ENCODE measurements around the gene TAX1BP1. TPM values are rescaled to one million over a fixed set of nuclear protein-coding genes. Genes with fewer than 3 reads are reported as not detected.

TAX1BP1 gene
- polyA plus RNA-seq, 1 donor (not counting 4 experiments of a cell fraction or from before 2014, with no cell fraction given) = 102 TPM

- no peak overlapping the region for H3K4me3 ChIP-seq (ENCODE audit: control insufficient read depth in 2 of 3, extremely low read depth in 1 of 3, insufficient read depth in 2 of 3, low read depth in 1 of 3, low read length in 3 of 3)
- H3K9me3 ChIP-seq (ENCODE audit: control insufficient read depth, low read depth, low read length) = no peaks in the 10 kb centered on the region
- H3K36me3 ChIP-seq (ENCODE audit: control insufficient read depth in 2 of 2, extremely low read depth in 1 of 2, insufficient read depth in 2 of 2, low read length in 2 of 2) = peaks cover 3 to 7% of the 10 kb centered on the region in 2 experiments
- H3K9me1 ChIP-seq (ENCODE audit: control insufficient read depth, extremely low read depth, insufficient read depth, low read length) = no peaks in the 10 kb centered on the region
- H3K4me1 ChIP-seq (ENCODE audit: control insufficient read depth, extremely low read depth, insufficient read depth, low read length) = peaks cover 5% of the 10 kb centered on the region
- no peaks in the 10 kb centered on the region for H3K27me3 ChIP-seq (ENCODE audit: control insufficient read depth, extremely low read depth, insufficient read depth, low read length)
- no peak for DNase-seq (ENCODE audit: low read depth, low spot score)
- H3K79me2 ChIP-seq (ENCODE audit: control insufficient read depth, insufficient read depth, low read length) = no peaks in the 10 kb centered on the region
- no peaks in the 10 kb centered on the region for H4K20me1 ChIP-seq (ENCODE audit: control insufficient read depth, extremely low read depth, insufficient read depth, low read length)
- H3K4me2 ChIP-seq (ENCODE audit: control insufficient read depth, extremely low read depth, insufficient read depth, low read depth, low read length) = no peak overlapping the region
- no peak for FAIRE-seq
- H3K27ac ChIP-seq (ENCODE audit: control insufficient read depth, insufficient read depth, low read length) = no peak overlapping the region
- no peak overlapping the region for H2AFZ ChIP-seq (ENCODE audit: control insufficient read depth, low read length)
- TF ChIP-seq CTCF (optimal IDR thresholded peaks at IDR 0.05 in 1 of 3, IDR thresholded peaks at IDR 0.05 in 1 of 3, conservative IDR thresholded peaks at IDR 0.05 in 1 of 3; ENCODE audit: extremely low read depth in 1 of 3, insufficient read depth in 2 of 3, low read length in 3 of 3) (no peak), EZH2 (IDR thresholded peaks at IDR 0.05; ENCODE audit: low read length) (no peak)
- no peak overlapping the region for H3K9ac ChIP-seq (ENCODE audit: control insufficient read depth, extremely low read depth, insufficient read depth, low read length)
- dilution Hi-C loops (cut with MboI; ENCODE audit: extremely low pct_ligation_motif_present, low sequenced_read_pairs) = no loop called here
Observed at GRCh38 chr7:27812706-27813105, 72.7 kb downstream of the TAX1BP1 start.

- no peaks in the 10 kb centered on the region for H3K9me1 ChIP-seq (ENCODE audit: control insufficient read depth, extremely low read depth, insufficient read depth, low read length)
- no peaks in the 10 kb centered on the region for H3K27me3 ChIP-seq (ENCODE audit: control insufficient read depth, extremely low read depth, insufficient read depth, low read length)
- H3K4me2 ChIP-seq (ENCODE audit: control insufficient read depth, extremely low read depth, insufficient read depth, low read depth, low read length) = no peak overlapping the region
- no peaks in the 10 kb centered on the region for H4K20me1 ChIP-seq (ENCODE audit: control insufficient read depth, extremely low read depth, insufficient read depth, low read length)
- dilution Hi-C loops (cut with MboI; ENCODE audit: extremely low pct_ligation_motif_present, low sequenced_read_pairs) = no loop called here
- H2AFZ ChIP-seq (ENCODE audit: control insufficient read depth, low read length) = no peak overlapping the region
- H3K27ac ChIP-seq (ENCODE audit: control insufficient read depth, insufficient read depth, low read length) = no peak overlapping the region
- DNase-seq (ENCODE audit: low read depth, low spot score) (no peak), FAIRE-seq (no peak)
- no peaks in the 10 kb centered on the region for H3K4me1 ChIP-seq (ENCODE audit: control insufficient read depth, extremely low read depth, insufficient read depth, low read length)
- no peaks in the 10 kb centered on the region for H3K79me2 ChIP-seq (ENCODE audit: control insufficient read depth, insufficient read depth, low read length)
- no peak overlapping the region for H3K9ac ChIP-seq (ENCODE audit: control insufficient read depth, extremely low read depth, insufficient read depth, low read length)
- TF ChIP-seq EZH2 (IDR thresholded peaks at IDR 0.05; ENCODE audit: low read length) (no peak), CTCF (optimal IDR thresholded peaks at IDR 0.05 in 1 of 3, IDR thresholded peaks at IDR 0.05 in 1 of 3, conservative IDR thresholded peaks at IDR 0.05 in 1 of 3; ENCODE audit: extremely low read depth in 1 of 3, insufficient read depth in 2 of 3, low read length in 3 of 3) (no peak)
- peaks cover 0 to 2% of the 10 kb centered on the region in 2 experiments for H3K36me3 ChIP-seq (ENCODE audit: control insufficient read depth in 2 of 2, extremely low read depth in 1 of 2, insufficient read depth in 2 of 2, low read length in 2 of 2)
- H3K9me3 ChIP-seq (ENCODE audit: control insufficient read depth, low read depth, low read length) = no peaks in the 10 kb centered on the region
- H3K4me3 ChIP-seq (ENCODE audit: control insufficient read depth in 2 of 3, extremely low read depth in 1 of 3, insufficient read depth in 2 of 3, low read depth in 1 of 3, low read length in 3 of 3) = no peak overlapping the region
Observed at GRCh38 chr7:27822245-27822644, 82.3 kb downstream of the TAX1BP1 start.
